Neural crest cell (in vitro differentiated cells): ENCODE measurements around the gene HIP1. TPM values are rescaled to one million over a fixed set of nuclear protein-coding genes. Genes with fewer than 3 reads are reported as not detected.

Experiments
- DNase-seq: peaks from one replicate; pipeline ENCODE4 v3.0.0; 2021; ENCODE audit warnings: low read depth, mixed read lengths, low spot score
- H3K27ac Mint-ChIP-seq: one replicate; pipeline ENCODE4 v1.8.0; 2021; ENCODE audit warnings: mild to moderate bottlenecking, mixed read lengths; ENCODE audit not compliant: unreplicated experiment
- H3K27me3 Mint-ChIP-seq: 2 replicates; pipeline ENCODE4 v1.8.0; 2021; ENCODE audit warnings: low read depth, mild to moderate bottlenecking, mixed read lengths
- H3K36me3 Mint-ChIP-seq: 2 replicates; pipeline ENCODE4 v1.8.0; 2021; ENCODE audit warnings: low read depth, mild to moderate bottlenecking, mixed read lengths
- H3K4me1 Mint-ChIP-seq: 2 replicates; pipeline ENCODE4 v1.8.0; 2021; ENCODE audit warnings: mixed read lengths
- H3K4me3 Mint-ChIP-seq: one replicate; pipeline ENCODE4 v1.8.0; 2021; ENCODE audit warnings: mild to moderate bottlenecking, mixed read lengths
- H3K9me3 Mint-ChIP-seq: 2 replicates; pipeline ENCODE4 v1.8.0; 2021; ENCODE audit warnings: mixed read lengths
- CTCF ChIP-seq: fragments of 200-600 bp; sonication (generic); conservative IDR thresholded peaks from 2 replicates; pipeline ENCODE4 v1.5.0; 2021; ENCODE audit warnings: antibody characterized with exemption, mild to moderate bottlenecking
- total RNA-seq: library from RNA; stranded (reverse); gene quantifications from 2 replicates; pipeline ENCODE4 v1.2.1, GENCODE V29; 2021

HIP1 gene
- total RNA-seq, 1 donor from 2014 or later = 87.3 TPM

- no peak for TF ChIP-seq CTCF
- no peak for DNase-seq
- Mint-ChIP-seq H3K36me3 (no peaks in the 10 kb centered on the region), H3K4me3 (no peak overlapping the region), H3K4me1 (peaks cover 23% of the 10 kb centered on the region), H3K9me3 (no peaks in the 10 kb centered on the region), H3K27ac (no peak overlapping the region), H3K27me3 (no peaks in the 10 kb centered on the region)
These were observed 89.3 kb downstream of the HIP1 start for GRCh38 chr7:75649462-75649861.

- Mint-ChIP-seq H3K9me3 (peaks cover under 1% of the 10 kb centered on the region), H3K4me1 (peaks cover 20% of the 10 kb centered on the region), H3K4me3 (no peak overlapping the region), H3K27me3 (no peaks in the 10 kb centered on the region), H3K27ac (peak overlapping the region; percentile 43), H3K36me3 (peaks cover under 1% of the 10 kb centered on the region)
- DNase-seq = no peak
- TF ChIP-seq CTCF = no peak
These were observed 90.9 kb downstream of the HIP1 start for GRCh38 chr7:75647709-75648438.

- TF ChIP-seq CTCF = no peak
- Mint-ChIP-seq H3K27ac (no peak overlapping the region), H3K4me3 (no peak overlapping the region), H3K9me3 (peaks cover 5% of the 10 kb centered on the region), H3K4me1 (peaks cover 18% of the 10 kb centered on the region), H3K36me3 (peaks cover 4% of the 10 kb centered on the region), H3K27me3 (no peaks in the 10 kb centered on the region)
- DNase-seq = no peak
These were observed 92.1 kb downstream of the HIP1 start for GRCh38 chr7:75646571-75647102.

GRCh38 chr7:75645570-75645969 is 93.2 kb downstream of the HIP1 start:
- H3K4me3 Mint-ChIP-seq = no peak overlapping the region
- peaks cover 4% of the 10 kb centered on the region for H3K36me3 Mint-ChIP-seq
- peaks cover 14% of the 10 kb centered on the region for H3K4me1 Mint-ChIP-seq
- H3K27me3 Mint-ChIP-seq = no peaks in the 10 kb centered on the region
- H3K27ac Mint-ChIP-seq = no peak overlapping the region
- no peak for TF ChIP-seq CTCF
- no peak for DNase-seq
- H3K9me3 Mint-ChIP-seq = peaks cover 5% of the 10 kb centered on the region

GRCh38 chr7:75644589-75644988 is 94.2 kb downstream of the HIP1 start:
- H3K4me3 Mint-ChIP-seq = no peak overlapping the region
- peaks cover 5% of the 10 kb centered on the region for H3K9me3 Mint-ChIP-seq
- no peak for DNase-seq
- TF ChIP-seq CTCF = no peak
- no peak overlapping the region for H3K27ac Mint-ChIP-seq
- H3K4me1 Mint-ChIP-seq = peaks cover 10% of the 10 kb centered on the region
- H3K36me3 Mint-ChIP-seq = peaks cover 4% of the 10 kb centered on the region
- no peaks in the 10 kb centered on the region for H3K27me3 Mint-ChIP-seq
